Karpas-422 (cell line): ENCODE data around the gene AP1S1. TPM values are rescaled to one million over a fixed set of nuclear protein-coding genes. Genes with fewer than 3 reads are reported as not detected.

Experiments
- DNase-seq: peaks from one replicate; pipeline ENCODE4 v3.0.0-alpha.2; 2015
- H2AFZ ChIP-seq: fragments of 200-600 bp; sonication (generic); 2 replicates; pipeline ENCODE4 v1.6.1; 2014; ENCODE audit warnings: antibody characterized with exemption, low read length, mixed read lengths
- H3K27ac ChIP-seq: fragments of 200-600 bp; sonication (generic); 2 replicates; pipeline ENCODE4 v1.5.1; 2014; ENCODE audit warnings: mild to moderate bottlenecking, low read length, moderate library complexity
- H3K27me3 ChIP-seq: fragments of 200-600 bp; sonication (generic); 2 replicates; pipeline ENCODE4 v1.6.1; 2014; ENCODE audit warnings: low read length, mixed read lengths
- H3K36me3 ChIP-seq: fragments of 200-600 bp; sonication (generic); 2 replicates; pipeline ENCODE4 v1.6.1; 2014; ENCODE audit warnings: low read length, mixed read lengths; ENCODE audit not compliant: insufficient read depth
- H3K4me1 ChIP-seq: fragments of 200-600 bp; sonication (generic); 2 replicates; pipeline ENCODE4 v1.6.1; 2014; ENCODE audit warnings: mild to moderate bottlenecking, low read length, mixed read lengths
- H3K4me2 ChIP-seq: fragments of 200-600 bp; sonication (generic); 2 replicates; pipeline ENCODE4 v1.6.1; 2014; ENCODE audit warnings: low read length, low read depth, mild to moderate bottlenecking; ENCODE audit not compliant: poor library complexity, severe bottlenecking
- H3K4me3 ChIP-seq: fragments of 200-600 bp; sonication (generic); 2 replicates; pipeline ENCODE4 v1.5.1; 2014; ENCODE audit warnings: mild to moderate bottlenecking, antibody characterized with exemption, low read length, mixed read lengths
- H3K79me2 ChIP-seq: fragments of 200-600 bp; sonication (generic); 2 replicates; pipeline ENCODE4 v1.6.1; 2014; ENCODE audit warnings: mild to moderate bottlenecking, low read length, mixed read lengths
- H3K9ac ChIP-seq: fragments of 200-600 bp; sonication (generic); 2 replicates; pipeline ENCODE4 v1.6.0; 2014; ENCODE audit warnings: low read length
- H3K9me2 ChIP-seq: fragments of 200-600 bp; sonication (generic), shearing (Covaris generic); replicated peaks from 2 replicates; pipeline ENCODE4 v1.6.0; 2014; ENCODE audit warnings: mild to moderate bottlenecking, low read length, moderate library complexity; ENCODE audit not compliant: insufficient read depth
- H3K9me3 ChIP-seq: fragments of 300-700, 200-600 bp; sonication (generic); 2 replicates; pipeline ENCODE4 v1.6.1; 2014; ENCODE audit warnings: low read length, mixed read lengths
- H4K20me1 ChIP-seq: fragments of 200-600 bp; sonication (generic); 2 replicates; pipeline ENCODE4 v1.6.1; 2014; ENCODE audit warnings: mild to moderate bottlenecking, antibody characterized with exemption, low read length, low read depth; ENCODE audit not compliant: insufficient read depth
- total RNA-seq: library from RNA; depleted of rRNA; stranded (reverse); fragments of >200 nt; shearing (Covaris generic); gene quantifications from 2 replicates; pipeline ENCODE4 v1.2.3, GENCODE V29; 2014; ENCODE audit warnings: low replicate concordance

AP1S1 gene
- total RNA-seq, 1 experiment from 2014 or later, result 150 TPM

- Histone ChIP-seq H3K9ac (no peak overlapping the region), H3K9me2 (no peaks in the 10 kb centered on the region), H3K4me3 (no peak overlapping the region), H3K27ac (no peak overlapping the region), H3K4me2 (no peak overlapping the region), H3K27me3 (no peaks in the 10 kb centered on the region), H3K36me3 (no peaks in the 10 kb centered on the region), H3K9me3 (no peaks in the 10 kb centered on the region), H2AFZ (no peak overlapping the region), H3K79me2 (no peaks in the 10 kb centered on the region), H4K20me1 (no peaks in the 10 kb centered on the region), H3K4me1 (peaks cover 7% of the 10 kb centered on the region)
- DNase-seq, result no peak
These were observed 20.1 kb downstream of the AP1S1 start for GRCh38 chr7:101174322-101174854.

DNA sequence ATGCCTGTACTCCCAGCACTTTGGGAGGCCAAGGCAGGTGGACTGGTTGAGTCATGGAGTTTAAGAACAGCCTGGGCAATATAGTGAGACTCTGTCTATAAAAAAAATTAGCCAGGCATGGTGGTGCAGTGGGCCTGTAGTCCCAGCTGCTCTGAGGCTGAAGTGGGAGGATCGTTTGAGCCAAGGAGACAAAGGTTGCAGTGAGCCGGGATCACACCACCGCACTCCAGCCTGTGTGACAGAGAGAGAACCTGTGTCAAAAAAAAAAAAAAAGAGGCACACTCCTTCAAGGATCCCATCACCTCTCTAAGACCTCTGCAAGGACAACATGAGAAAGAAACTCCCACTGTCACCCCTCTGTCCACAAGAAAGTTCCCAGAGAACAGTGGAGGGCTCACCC is 21.4 kb downstream of the AP1S1 start:
- Histone ChIP-seq H3K79me2 (no peaks in the 10 kb centered on the region), H3K27ac (no peak overlapping the region), H3K4me1 (no peaks in the 10 kb centered on the region), H3K9me2 (no peaks in the 10 kb centered on the region), H4K20me1 (no peaks in the 10 kb centered on the region), H3K9me3 (no peaks in the 10 kb centered on the region), H3K9ac (no peak overlapping the region), H3K4me3 (no peak overlapping the region), H3K27me3 (no peaks in the 10 kb centered on the region), H2AFZ (no peak overlapping the region), H3K4me2 (no peak overlapping the region), H3K36me3 (no peaks in the 10 kb centered on the region)
- DNase-seq, result no peak

DNA sequence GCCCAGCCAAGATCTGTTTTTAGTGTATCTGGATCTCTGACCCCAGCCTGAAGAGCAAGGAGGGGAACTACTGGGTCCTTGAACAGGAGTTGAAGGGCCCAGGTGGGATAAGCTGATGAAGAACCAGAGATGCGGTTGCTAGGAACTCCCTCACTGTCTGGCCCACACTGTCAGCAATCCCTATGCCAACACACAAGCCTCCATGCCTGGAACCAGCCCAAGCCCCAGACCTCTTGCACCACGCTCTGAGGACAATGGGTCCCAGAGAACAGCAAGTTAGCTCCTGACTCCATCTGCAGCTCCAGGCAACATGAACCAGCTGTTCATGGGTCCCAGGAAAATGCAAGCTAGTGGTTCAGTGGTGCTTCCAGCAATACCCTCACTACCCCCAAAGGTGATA is 23.4 kb downstream of the AP1S1 start:
- Histone ChIP-seq H3K4me1 (peaks cover 5% of the 10 kb centered on the region), H3K4me3 (no peak overlapping the region), H3K27ac (no peak overlapping the region), H3K27me3 (no peaks in the 10 kb centered on the region), H2AFZ (no peak overlapping the region), H4K20me1 (no peaks in the 10 kb centered on the region), H3K9ac (no peak overlapping the region), H3K9me3 (no peaks in the 10 kb centered on the region), H3K36me3 (no peaks in the 10 kb centered on the region), H3K79me2 (no peaks in the 10 kb centered on the region), H3K4me2 (no peak overlapping the region), H3K9me2 (no peaks in the 10 kb centered on the region)
- no peak for DNase-seq

DNA sequence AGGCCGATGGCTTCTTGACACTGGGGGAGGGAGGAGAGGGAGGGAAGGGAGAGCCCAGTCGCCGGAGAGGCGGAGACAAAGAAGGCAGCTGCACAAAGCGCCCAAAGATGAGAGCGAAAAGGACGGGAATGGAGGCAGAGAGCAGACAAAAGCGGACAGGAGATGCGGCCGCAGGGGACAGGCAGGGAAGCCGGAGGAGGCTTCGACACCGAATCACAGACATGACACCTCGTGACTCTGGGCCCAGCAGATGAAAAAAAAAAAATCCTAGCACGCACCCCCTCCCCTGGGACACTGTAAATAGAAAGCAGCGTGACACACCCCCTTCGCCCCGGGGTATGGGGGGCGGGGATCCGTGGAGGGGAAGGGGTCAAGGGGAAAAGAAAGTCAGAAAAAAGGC is 24.8 kb downstream of the AP1S1 start:
- Histone ChIP-seq H3K79me2 (no peaks in the 10 kb centered on the region), H3K9ac (no peak overlapping the region), H2AFZ (no peak overlapping the region), H3K36me3 (no peaks in the 10 kb centered on the region), H3K9me3 (no peaks in the 10 kb centered on the region), H3K4me2 (no peak overlapping the region), H4K20me1 (no peaks in the 10 kb centered on the region), H3K27ac (no peak overlapping the region), H3K9me2 (no peaks in the 10 kb centered on the region), H3K4me1 (peaks cover 7% of the 10 kb centered on the region), H3K27me3 (no peaks in the 10 kb centered on the region), H3K4me3 (no peak overlapping the region)
- DNase-seq, result no peak

DNA sequence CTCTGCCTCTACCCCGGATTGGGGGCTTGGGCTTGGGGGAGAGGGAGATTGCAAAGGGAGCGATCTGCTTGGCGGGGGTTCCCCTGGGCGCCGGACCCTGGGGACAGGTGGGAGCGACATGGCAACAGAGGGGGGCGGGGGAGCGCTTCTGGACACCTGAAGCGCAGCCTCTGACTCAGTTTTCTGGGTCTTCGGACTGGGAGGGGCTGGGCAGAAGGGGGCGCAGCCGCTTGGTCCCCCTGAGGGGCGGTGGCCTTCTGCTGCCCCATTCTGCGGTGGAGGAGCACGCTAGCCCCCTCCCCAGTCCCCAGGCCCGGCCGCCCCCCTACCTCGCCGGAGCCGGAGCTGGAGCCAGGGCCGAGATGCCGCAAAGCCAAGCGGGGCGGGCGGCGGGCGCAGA is 25.4 kb downstream of the AP1S1 start:
- H3K4me3 ChIP-seq, result no peak overlapping the region
- no peaks in the 10 kb centered on the region for H3K9me3 ChIP-seq
- no peaks in the 10 kb centered on the region for H3K36me3 ChIP-seq
- H3K9me2 ChIP-seq, result no peaks in the 10 kb centered on the region
- H4K20me1 ChIP-seq, result no peaks in the 10 kb centered on the region
- no peak overlapping the region for H3K4me2 ChIP-seq
- no peaks in the 10 kb centered on the region for H3K27me3 ChIP-seq
- H2AFZ ChIP-seq, result no peak overlapping the region
- no peaks in the 10 kb centered on the region for H3K79me2 ChIP-seq
- DNase-seq, result no peak
- H3K9ac ChIP-seq, result no peak overlapping the region
- no peak overlapping the region for H3K27ac ChIP-seq
- H3K4me1 ChIP-seq, result peaks cover 7% of the 10 kb centered on the region

DNA sequence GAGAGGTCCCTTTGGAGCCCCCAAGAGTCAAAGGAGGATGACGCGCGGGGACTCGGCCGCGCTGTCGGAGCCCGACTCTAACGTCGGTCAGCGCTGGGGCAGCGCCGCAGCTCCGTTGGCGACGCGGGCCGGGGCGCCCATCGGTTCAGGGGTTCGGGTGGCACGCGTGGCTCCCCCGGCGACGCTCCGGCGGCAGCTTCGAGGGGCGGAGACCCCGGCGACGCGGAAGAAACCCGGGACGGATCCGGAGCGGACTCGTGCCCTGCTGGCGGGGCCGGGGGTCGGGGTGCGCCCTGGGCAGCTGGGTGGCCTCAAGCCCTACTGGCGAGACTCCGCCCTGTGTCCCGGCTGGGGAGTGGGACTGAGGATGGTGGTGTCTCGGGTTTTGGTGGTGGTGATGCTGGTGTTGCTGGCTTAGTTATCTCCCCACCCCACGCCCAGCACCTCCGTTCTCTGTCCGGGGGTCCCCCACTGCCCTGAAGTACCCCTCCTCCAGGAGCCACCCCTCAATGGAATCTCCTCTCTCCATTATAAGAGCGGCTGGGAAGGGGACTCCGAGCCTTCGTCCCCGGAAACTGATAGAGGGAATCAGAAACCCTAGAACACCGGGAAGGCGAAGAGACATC is 26.0 kb downstream of the AP1S1 start, which contains the start of gene NAT16:
NAT16 (minus strand) TSS at position 164 of the 626 bp plus-strand sequence. CDS start 5,486 bp downstream, outside the sequence.
- Histone ChIP-seq H3K36me3 (no peaks in the 10 kb centered on the region), H3K4me1 (peaks cover 7% of the 10 kb centered on the region), H3K4me2 (no peak within 1 kb of the TSS), H3K27ac (no peak within 1 kb of the TSS), H3K9me2 (no peaks in the 10 kb centered on the region), H3K79me2 (no peaks in the 10 kb centered on the region), H3K9ac (no peak within 1 kb of the TSS), H3K4me3 (no peak within 1 kb of the TSS), H2AFZ (no peak within 1 kb of the TSS), H3K27me3 (no peaks in the 10 kb centered on the region), H4K20me1 (no peaks in the 10 kb centered on the region), H3K9me3 (no peaks in the 10 kb centered on the region)
- DNase-seq, result no peak

GRCh38 chr7:101185258-101185839 is 31.1 kb downstream of the AP1S1 start:
- Histone ChIP-seq H3K9ac (no peak overlapping the region), H3K4me1 (peaks cover 7% of the 10 kb centered on the region), H3K27me3 (no peaks in the 10 kb centered on the region), H3K4me3 (no peak overlapping the region), H3K9me3 (no peaks in the 10 kb centered on the region), H3K36me3 (no peaks in the 10 kb centered on the region), H4K20me1 (no peaks in the 10 kb centered on the region), H3K79me2 (no peaks in the 10 kb centered on the region), H2AFZ (no peak overlapping the region), H3K9me2 (no peaks in the 10 kb centered on the region), H3K27ac (no peak overlapping the region), H3K4me2 (no peak overlapping the region)
- DNase-seq, result no peak

GRCh38 chr7:101186194-101186593 is 31.9 kb downstream of the AP1S1 start:
- Histone ChIP-seq H3K36me3 (no peaks in the 10 kb centered on the region), H3K27ac (no peak overlapping the region), H3K9me2 (no peaks in the 10 kb centered on the region), H3K27me3 (no peaks in the 10 kb centered on the region), H3K9ac (no peak overlapping the region), H3K4me1 (peaks cover 7% of the 10 kb centered on the region), H2AFZ (no peak overlapping the region), H3K79me2 (no peaks in the 10 kb centered on the region), H4K20me1 (no peaks in the 10 kb centered on the region), H3K4me2 (no peak overlapping the region), H3K9me3 (no peaks in the 10 kb centered on the region), H3K4me3 (no peak overlapping the region)
- no peak for DNase-seq
